GM19468 (cell line): Measurements from ENCODE around the gene CASP1.
"Not testable (repeated sequence)": the region's sequence is repeated elsewhere in the genome, so short reads cannot be mapped to it uniquely, and the experiment has no call there.

Source experiments
- ATAC-seq: cut with Tn5 transposase; IDR thresholded peaks from one replicate; pipeline ENCODE4 v1.9.1; 2021; ENCODE audit warnings: mild to moderate bottlenecking, moderate library complexity, moderate number of reproducible peaks; ENCODE audit not compliant: unreplicated experiment; ENCODE audit errors: extremely low read depth

Gene CASP1

DNA sequence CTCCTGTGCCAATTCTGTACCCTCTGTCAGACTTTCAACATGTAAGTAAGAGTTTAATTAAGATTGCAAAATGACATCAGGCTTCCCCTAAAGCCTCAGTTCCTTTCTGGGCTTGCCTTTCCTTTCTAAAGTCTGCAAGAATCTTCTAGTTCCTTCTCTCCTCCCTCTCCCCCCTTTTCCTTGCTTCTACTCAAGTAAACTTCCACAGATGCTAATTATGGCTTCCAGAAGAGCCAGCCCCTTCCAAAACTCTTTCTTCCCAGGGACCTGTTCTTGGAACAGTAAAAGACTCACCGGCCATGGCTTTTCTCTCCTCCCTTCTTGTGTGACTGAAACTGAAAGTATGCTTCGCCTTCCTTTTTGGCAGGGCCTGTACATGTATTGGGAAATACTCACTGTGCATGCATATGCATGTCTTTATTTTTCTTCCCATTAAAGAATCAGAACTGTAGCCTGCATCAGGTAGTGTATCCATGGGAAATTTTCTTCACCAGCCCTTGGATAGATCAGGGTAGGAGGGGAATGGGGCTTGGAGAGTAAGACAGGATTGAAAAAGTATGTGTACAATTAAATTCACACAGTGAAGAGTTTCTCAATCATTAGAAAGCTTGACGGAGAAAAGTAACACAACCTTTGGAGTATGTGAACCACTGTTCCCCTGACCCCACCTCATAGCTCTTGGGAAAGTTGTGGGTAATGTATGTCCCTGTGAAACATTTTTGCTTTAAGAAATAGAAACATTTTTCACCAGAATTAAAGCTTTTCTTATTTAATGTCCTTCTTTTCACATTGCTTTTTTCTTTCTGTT, at the start of gene CASP1:
Gene CASP1, minus strand, starts transcription at position 332 of the 808 bp plus-strand sequence. Its CDS starts 31 bp downstream, at position 301.
- ATAC-seq = peak; percentile 88

DNA sequence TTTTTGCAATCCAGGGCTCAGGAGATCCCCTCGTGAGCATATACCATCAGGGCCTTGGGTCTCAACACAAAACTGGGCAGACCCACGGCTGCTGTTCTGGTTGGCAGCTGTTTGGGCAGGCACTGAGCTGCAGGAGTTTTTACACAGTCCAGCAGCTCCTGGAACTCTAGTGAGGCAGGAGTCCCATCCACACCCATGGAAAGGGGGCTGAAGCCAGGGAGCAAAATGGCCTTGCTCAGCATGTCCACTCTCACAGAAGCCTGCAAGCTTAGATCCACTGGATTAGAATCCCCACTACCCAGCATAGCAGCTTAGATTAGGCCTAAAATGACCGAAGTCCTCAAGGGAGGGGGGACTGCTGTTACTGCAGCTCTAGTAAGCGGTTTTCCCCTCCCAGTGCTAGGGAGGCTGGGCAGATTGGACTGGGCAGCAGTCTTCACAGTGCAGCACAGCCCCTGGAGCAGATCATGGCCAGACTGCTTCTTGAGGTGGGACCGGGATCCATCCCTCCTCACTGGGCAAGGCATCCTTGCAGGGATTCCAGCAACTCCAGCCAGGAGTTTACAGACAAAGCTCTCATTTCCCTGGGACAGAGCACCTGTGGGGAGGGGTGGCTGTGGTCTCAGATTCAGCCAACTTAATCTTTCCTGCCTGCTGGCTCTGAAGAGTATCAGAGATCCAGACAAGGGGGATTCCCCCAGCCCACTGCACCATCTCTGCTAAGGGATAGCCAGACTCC, 46.6 kb upstream of the CASP1 start:
- ATAC-seq = no peak

DNA sequence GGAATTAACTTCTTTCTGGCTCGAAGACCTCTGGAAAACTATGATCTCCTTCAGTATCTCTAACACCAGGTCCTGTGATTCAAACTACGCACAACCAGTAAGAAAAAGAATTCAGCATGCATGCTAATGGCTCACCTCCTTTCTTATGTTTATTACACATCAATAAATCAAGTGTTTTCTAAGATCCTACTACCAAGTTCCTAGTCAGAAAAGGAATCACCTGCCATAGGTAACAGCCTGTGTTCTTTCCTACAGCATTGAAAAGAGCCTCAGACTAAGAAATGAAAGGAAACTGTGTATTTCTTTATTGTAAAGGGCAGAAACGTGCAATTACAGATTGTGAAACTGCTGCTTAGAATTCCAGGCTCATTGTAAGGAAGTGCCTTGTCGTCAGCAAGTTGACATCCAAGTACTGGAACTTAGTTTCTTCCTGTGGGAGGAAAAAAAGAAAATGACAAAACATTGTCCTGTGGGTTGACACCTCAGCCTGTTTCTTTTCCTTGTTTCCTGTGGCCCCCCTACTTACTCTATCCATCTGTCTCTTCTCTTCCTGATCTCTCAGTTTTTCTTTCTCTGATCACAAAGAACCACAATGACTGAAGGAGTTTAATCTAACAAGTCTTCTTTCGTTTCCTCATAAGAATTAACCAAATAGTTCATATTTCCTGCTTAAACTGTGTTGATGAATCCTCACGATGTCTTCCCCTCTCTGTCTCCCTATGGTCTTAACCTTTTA, 45.4 kb upstream of the CASP1 start:
- ATAC-seq = not testable (repeated sequence)

DNA sequence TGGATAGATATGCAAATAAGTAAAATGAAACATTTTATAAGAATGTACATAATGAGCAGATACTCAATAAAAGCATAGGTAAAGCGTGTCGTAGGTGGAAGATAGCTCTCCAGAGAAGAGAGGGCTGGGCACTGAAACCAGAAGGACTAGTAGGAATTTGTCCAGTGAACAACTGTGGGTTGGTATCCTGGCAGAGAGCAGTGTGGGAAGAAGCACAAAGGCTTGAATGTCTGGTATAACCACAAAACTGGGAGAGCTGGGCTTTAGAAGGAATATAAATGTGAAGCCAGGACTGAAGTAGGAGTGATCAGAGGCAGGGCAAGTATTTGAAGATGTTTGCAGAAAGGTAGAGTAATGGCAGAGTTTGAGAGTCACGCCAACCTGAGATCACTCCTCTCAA, 43.3 kb upstream of the CASP1 start:
- ATAC-seq = no peak

DNA sequence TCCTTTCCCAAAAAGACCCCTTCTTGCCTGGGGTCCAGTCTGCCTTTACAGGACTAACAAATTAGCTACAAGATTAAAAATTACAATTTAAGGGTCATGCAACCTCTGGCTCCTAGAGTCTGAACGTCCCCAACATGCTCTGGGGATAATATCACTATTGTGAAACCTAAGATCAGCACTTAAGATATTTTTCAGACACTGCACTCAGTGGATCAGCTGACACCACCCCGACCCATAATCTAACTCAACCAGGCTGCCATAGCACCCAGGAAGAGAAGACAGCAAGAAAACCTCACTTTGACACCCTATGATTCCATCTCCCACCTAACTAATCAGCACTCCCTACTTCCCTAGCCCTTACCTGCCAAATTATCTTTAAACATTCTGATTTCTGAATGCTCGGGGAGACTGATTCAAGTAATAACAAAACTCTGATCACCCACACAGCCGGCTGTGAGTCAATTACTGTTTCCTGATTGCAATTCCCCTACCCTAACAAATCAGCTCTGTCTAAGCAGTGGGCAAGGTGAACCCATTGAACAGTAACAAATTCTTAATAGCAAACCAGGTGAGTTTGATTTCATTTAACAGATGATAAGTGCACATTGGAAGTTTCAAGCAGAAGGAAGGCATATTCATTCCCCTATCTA, 42.3 kb upstream of the CASP1 start:
- not testable (repeated sequence) for ATAC-seq

DNA sequence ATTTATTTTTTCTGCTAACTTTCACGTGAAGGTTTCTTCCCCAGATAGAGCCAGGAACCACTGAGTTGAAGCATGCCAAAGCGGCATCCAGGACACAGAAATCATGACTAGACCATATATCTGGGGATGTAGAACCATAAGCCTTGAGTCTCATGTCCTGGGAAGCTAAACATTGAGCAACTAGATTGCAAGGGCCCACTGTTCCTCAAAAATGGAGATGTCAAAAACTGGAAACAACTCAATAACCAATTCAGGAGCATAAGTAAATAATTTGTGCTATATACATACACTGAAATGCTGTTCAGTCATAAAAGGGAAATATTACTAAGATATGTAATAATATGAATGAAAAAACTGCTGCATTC, 39.2 kb upstream of the CASP1 start:
- no peak for ATAC-seq

DNA sequence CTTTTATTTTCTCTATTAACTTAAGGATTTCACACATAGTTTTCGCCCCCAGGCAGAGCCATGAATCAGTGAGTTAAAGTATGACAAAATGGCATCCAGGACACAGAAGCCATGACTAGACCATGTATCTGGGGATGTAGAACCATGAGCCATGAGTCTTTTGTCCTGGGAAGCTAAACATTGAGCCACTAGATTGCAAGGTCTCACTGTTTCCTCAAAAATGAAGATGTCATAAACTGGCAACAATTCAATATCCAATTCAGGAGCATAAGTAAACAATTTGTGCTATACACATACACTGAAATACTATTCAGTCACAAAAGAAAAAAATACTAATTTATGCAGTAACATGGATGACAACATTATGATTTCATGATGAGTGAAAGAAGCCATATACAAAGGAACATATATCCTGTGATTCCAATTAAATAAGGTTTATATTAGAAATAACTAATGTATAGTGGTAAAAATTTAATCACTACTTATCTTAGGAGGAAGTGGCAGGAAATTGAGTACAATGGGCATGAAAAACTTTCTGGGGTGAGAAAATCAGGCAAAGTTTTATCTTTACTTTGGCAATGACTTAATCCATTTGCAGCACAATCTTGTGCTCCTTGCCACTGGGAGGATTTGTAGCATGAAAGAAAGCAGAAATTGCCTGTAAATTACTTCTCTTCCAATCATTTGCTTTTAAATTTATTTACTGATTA, 38.7 kb upstream of the CASP1 start:
- no peak for ATAC-seq

DNA sequence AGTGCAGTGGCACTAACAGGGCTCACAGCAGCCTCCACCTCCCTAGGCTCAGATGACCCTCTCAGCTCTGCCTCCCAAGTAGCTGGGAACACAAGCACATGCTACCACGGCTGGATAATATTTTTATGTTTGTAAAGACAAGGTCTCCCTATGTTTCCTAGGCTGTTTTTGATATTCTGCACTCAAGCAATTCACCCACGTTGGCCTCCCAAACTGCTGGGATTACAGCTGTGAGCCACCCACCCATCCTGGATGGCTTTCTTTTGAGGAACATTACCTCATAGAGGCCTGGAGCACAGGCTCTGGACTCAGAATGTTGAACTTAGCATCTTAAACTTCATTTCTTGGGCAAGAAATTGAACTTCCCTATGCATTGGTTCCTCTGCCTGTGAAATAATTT, 37.1 kb upstream of the CASP1 start:
- ATAC-seq = not testable (repeated sequence)

DNA sequence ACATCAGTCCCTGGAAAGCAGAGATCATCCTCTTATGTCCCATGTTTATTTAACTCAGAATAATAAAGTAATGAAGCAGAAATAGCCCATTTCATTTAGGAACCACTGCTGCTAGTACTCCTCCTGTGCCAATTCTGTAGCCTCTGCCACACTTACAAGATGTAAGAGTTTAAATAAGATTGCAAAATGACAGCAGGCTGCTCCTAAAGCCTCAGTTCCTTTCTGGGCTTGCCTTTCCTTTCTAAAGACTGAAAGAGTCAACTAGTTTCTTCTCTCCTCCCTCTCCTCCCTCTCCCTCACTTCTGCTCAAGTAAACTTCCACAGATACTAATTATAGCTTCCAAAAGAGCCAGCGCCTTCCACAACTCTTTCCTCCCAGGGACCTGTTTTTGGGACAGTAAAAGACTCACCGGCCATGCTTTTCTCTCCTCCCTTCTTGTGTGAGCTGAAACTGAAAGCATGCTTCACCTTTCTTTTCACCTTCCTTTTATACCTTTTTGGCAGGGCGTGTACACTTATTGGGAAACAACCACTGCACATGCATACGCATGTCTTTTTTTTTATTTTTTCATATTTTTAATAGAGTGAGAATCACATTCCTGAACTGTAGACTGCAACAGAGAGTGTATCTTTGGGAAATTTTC, 36.3 kb upstream of the CASP1 start:
- ATAC-seq = no peak

DNA sequence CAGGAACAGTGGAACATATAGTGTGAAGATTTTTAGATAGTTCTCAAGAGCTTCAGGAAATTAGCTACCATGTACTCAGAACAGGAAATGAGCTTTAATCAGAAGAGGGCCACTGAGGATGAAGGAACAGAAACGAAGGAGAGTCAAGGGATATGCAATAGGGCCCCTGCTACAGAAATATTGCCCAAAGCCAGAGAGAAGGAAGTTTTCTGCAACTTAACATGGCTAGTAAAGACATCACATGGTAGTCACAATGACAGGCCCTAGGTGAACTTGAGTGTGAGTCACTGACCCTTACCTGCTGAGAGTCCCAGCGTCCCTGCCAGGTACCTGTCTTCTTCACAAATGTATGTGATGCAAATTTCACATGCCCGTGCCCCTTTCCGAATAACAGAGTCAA, 35.4 kb upstream of the CASP1 start:
- no peak for ATAC-seq

DNA sequence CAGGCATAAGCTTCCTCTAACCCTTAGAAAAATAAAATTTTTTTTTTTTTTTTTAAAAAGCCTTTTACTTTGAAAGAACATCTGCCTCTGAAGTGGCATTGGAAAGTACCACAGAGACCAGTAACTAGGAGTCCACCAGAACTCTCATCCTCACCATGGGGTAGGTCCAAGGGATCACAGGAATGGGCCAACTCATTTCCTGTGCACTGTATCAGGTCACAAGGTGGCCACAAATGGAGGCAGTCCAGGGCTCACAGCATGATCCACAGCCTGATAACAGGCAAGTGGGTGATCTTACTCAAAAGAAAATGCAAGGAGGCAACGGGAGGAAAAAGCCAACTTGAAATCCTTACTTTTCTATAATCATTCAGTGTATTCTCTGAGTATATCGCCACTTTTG, 34.8 kb upstream of the CASP1 start:
- not testable (repeated sequence) for ATAC-seq

DNA sequence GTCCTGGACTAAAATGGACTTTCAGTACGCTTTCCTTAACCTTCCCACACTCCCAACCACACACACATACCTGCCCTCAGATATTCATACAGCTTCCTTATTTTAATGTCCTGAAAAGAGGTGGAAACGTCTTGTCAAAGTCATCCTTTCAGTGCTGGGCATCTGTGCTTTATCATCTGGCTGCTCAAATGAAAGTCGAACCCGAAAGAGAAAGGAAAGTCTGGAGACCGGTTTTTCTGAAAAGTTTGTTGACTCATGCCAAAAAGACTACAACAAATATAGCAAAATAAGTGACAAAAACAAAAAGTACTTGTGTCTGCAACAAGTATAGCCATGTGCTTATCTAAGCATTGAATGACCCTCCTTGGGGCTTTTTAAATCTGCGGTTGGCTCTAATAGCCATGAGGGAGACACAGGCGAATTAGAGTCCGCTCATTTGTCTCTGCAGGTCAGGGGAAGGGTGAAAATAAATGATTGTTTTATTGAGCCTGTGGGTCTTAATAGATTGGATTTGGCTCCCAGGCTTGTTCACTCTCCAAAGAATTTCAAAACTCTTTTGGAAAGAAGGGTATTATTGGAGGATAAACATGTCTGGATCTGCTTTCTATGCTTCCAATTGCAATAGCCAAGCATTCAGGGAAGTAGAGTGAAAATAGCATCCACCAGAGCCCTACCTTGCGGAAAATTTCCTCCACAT, 28.4 kb upstream of the CASP1 start:
- not testable (repeated sequence) for ATAC-seq

DNA sequence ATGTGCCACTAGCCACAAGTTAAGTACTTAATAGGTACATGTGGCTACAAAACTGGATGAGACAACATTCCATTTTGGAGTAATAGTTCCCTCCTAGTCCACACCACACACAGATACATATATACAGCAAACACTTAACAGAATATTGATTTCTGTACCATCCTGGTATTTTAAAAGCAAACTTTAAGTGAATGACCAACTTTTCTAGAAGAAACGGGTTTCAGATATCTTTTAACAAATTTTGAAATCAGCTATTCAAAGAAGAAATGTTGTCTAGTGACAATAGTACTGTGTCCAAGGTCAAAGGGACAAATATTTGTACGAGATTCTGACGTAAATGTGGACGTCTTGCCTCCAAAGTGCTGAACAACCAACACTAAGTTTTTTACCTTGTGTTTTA, 22.5 kb upstream of the CASP1 start:
- ATAC-seq = no peak

DNA sequence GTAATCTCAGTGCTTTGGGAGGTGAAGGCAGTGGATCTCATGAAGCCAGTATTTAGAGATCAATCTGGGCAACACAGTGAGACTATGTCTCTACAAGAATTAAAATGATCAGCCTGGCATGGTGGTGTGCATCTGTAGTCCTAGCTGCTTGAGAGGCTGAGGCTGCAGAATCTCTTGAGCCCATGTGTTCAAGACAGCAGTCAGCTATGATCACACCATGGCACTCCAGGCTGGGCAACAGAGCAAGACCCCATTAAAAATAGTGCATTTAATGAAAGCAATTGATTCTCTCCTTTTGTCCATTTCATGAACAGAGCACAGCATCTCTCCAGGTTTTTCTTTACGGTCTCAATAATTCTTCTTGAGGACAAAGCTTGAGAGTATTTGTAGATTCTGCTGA, 21.5 kb upstream of the CASP1 start:
- no peak for ATAC-seq

DNA sequence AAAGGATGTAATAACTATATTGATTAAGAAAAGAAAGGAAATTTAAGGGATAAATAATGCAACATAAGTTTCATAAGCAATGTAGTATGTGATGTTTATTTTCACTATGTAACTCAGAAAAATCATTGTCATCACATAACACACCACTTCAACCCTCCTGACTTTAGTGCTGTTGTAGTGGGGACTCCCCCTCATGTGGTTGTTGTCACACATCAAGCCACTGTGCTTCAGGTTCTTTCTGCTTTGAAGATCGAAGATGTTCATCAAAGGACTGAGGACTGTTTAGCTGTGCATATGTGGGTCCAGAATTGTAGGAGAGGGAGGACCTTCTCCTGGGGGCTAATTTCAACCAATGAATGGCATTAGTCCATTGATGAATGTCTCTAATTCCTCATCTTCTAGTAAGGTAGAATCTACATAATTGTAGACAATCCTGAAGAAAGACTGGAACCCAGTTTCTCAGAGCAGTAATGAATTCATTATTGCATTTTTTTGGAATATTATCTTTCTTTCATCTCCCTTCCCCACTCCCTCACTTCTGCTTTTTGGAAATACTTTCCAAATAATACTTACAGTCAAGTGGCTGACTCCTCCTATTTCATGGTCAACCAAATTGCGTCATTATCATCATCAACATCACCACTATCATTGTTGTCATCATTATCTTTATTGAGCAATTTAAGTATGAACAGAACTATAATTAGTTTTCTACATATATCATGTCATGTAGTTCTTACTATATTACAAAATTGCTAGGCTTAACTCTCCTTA, 20.0 kb upstream of the CASP1 start:
- ATAC-seq = no peak

DNA sequence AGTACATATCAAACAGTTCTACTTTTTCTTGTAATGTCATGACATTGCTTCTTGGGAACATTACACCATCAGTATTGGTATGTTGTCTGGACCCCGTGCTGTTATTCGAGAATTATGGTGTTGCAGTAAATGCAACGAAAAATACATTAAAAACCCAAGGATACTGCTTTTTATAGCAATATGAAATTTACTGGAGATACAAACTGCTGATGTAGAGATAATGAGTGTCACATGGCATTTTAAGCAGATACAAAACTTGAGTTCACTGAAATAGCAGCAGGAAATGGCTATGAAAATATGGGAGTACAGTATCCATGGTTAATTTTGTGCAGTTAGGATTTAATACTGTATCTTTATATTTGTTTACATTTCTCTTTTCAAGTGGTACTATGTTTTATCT, 17.5 kb upstream of the CASP1 start:
- ATAC-seq = no peak

DNA sequence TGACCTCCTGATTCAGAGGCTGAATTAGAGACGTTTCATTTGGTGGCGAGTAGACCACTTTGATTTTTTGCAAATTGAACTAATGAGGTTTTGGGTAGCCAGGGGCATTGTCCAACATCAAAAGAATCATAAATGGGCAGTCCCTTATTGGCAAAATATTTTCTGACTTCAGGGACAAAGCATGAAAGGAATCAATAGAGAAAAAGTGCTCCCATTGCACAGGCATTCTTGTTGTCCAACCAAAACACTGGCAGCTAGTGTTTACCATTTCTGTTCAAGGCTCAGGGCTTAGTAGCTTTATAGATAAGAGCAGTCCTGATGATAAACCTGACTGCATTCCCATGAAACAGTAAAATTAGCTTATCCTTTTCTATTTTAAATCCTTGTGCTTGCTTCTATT, 16.6 kb upstream of the CASP1 start:
- ATAC-seq = no peak

DNA sequence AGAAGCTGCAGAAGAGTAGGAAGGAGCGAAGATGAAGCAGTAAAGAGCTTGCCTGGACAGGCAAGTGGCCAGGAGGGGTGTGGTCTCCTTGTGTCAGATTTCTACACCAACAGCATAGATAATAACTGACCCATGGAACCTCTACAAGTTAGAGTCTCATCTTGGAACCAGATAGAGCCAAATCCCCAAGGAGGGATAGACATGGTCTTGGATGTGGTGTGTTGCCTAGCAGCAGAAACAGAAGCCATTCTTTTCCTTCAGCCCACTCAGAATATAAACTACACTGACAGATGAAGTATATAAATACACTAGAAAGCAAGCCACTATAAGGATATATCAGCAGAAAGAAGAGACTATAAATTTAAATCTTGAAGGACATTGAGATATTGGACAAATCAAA, 14.5 kb upstream of the CASP1 start:
- ATAC-seq = no peak
